Body of pancreas (tissue), 4 donors: ENCODE measurements around the gene PTTG1IP. TPM values are rescaled to one million over a fixed set of nuclear protein-coding genes. Genes with fewer than 3 reads are reported as not detected.

ENCODE experiments used
- ATAC-seq: fragments of 150-250 bp; one replicate; pipeline ENCODE4 v1.9.1; 2016
- DNase-seq, 4 donors: peaks; one replicate each; pipeline ENCODE4 v3.0.0-alpha.2; 2019
- H3K27ac ChIP-seq, 4 donors: fragments of 200-600 bp; sonication (generic); 1 replicate in 3 of 4; 2 replicates in 1 of 4; pipeline versions ENCODE4 v1.5.1 to v1.6.1; 2016 to 2019; ENCODE audit warnings: mild to moderate bottlenecking in 1 of 4, mixed read lengths in 1 of 4, moderate library complexity in 1 of 4
- H3K27me3 ChIP-seq, 2 donors: fragments of 200-600 bp; sonication (generic); one replicate each; pipeline ENCODE4 v1.6.0; 2016; ENCODE audit warnings: mild to moderate bottlenecking in 1 of 2
- H3K36me3 ChIP-seq, 2 donors: fragments of 200-600 bp; sonication (generic); replicated peaks in 1 of 2; 2 replicates each; pipeline ENCODE4 v1.5.1; 2016; ENCODE audit warnings: low read depth in 2 of 2; ENCODE audit not compliant: insufficient read depth in 1 of 2
- H3K4me1 ChIP-seq: fragments of 200-600 bp; sonication (generic); one replicate; pipeline ENCODE4 v1.6.0; 2016
- H3K4me3 ChIP-seq, 2 donors: fragments of 200-600 bp; sonication (generic); 1 replicate in 1 of 2; 2 replicates in 1 of 2; pipeline ENCODE4 v1.5.1; 2016 to 2019
- H3K9me3 ChIP-seq, 3 donors: fragments of 200-600 bp; sonication (generic); 1 replicate in 2 of 3; 2 replicates in 1 of 3; pipeline ENCODE4 v1.5.1; 2016
- POLR2A ChIP-seq, 3 donors: fragments of 450-650 bp; IDR thresholded peaks; one replicate each; pipeline ENCODE4 v1.6.1; 2016; ENCODE audit warnings: antibody characterized with exemption in 3 of 3, mild to moderate bottlenecking in 2 of 3
- WGBS, 2 donors: methylation state at CpG; one replicate each; pipeline ENCODE4 v1.1.5; 2017; 5-methylcytosine and 5-hydroxymethylcytosine counted together
- intact Hi-C: fragments of 100-400 bp; cut with DNase I; formaldehyde crosslinking; loops from one replicate; pipeline ENCODE4 v1.15.1; 2023
- total RNA-seq, 2 donors: library from RNA; depleted of rRNA; stranded (reverse); fragments of >200 nt; gene quantifications; one replicate each; pipeline ENCODE4 v1.1.0, GENCODE V29; 2016
- TF ChIP-seq, protein P1 (sequence below), 7 experiments: fragments of 450-650 bp in 4 of 7; fragments of 200-600 bp in 3 of 7; sonication (generic) in 3 of 7; IDR thresholded peaks; one replicate each; pipeline ENCODE4 v1.5.1; 2016 to 2019; ENCODE audit warnings: antibody characterized with exemption in 7 of 7

The PTTG1IP gene
- total RNA-seq, 2 donors from 2014 or later, result 71.5 to 106 TPM

DNA sequence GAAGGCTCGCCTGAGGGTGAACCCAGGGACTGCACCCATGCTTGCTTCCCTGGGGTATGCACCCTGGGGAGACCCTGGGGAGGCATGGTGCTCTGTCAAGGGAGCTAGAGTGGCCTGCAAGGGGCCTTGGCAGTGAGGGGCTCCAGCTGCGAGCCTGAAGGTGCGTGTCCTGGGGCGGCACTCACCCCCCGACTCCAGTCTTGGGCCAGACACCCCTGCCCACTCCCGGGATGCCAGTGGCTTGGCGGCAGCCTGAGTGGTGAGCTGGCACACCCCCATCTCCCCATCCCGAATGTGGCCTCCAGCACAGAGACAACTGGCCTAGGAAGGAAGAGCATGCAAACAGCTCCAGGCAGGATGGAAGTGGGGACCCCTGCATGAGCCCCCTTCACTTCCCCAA, 58.3 kb downstream of the PTTG1IP start:
- intact Hi-C loops, result no loop called here

DNA sequence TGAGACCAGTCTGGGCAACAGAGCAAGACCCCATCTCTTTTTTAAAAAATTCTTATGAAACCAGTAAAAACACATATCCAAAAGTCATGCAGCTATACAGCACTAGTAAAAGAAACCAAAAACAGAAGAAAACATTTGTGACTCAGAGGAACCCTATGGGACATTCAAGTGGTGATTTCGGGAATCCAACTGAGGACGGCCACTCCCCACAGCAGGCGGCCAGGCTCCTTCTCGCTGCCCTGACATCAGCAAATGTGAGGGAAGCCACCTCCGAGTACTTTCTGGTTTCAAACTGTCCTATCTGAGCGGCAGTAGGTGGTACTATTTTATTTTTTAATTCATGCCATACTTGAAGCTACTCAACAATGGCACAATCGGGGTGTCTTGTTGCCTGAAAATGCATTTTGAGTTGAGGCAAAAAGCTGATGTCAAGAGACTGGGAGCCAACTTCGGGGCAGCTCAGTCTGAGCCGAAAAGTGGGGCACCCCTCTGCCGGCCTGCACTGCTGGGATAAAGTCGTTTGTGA, 58.9 kb downstream of the PTTG1IP start:
- intact Hi-C loops, result no loop called here

More for the DNA sequence above, 58.3 kb downstream of the PTTG1IP start:
- ATAC-seq (no peak), DNase-seq (no peak)
- TF ChIP-seq, protein P1, sequence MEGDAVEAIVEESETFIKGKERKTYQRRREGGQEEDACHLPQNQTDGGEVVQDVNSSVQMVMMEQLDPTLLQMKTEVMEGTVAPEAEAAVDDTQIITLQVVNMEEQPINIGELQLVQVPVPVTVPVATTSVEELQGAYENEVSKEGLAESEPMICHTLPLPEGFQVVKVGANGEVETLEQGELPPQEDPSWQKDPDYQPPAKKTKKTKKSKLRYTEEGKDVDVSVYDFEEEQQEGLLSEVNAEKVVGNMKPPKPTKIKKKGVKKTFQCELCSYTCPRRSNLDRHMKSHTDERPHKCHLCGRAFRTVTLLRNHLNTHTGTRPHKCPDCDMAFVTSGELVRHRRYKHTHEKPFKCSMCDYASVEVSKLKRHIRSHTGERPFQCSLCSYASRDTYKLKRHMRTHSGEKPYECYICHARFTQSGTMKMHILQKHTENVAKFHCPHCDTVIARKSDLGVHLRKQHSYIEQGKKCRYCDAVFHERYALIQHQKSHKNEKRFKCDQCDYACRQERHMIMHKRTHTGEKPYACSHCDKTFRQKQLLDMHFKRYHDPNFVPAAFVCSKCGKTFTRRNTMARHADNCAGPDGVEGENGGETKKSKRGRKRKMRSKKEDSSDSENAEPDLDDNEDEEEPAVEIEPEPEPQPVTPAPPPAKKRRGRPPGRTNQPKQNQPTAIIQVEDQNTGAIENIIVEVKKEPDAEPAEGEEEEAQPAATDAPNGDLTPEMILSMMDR (IDR thresholded peaks at IDR 0.05), result no peak
- TF ChIP-seq POLR2A (IDR thresholded peaks at IDR 0.05), result no peak
- no peaks in the 10 kb centered on the region for H3K27me3 ChIP-seq
- no peak overlapping the region for H3K27ac ChIP-seq
- 92 to 95% methylated on average over 8 of the region's 8 CpGs for WGBS, 2 donors
- no peaks in the 10 kb centered on the region for H3K36me3 ChIP-seq
- no peaks in the 10 kb centered on the region for H3K9me3 ChIP-seq
- H3K4me3 ChIP-seq, result no peak overlapping the region
- H3K4me1 ChIP-seq, result peaks cover 13% of the 10 kb centered on the region

DNA sequence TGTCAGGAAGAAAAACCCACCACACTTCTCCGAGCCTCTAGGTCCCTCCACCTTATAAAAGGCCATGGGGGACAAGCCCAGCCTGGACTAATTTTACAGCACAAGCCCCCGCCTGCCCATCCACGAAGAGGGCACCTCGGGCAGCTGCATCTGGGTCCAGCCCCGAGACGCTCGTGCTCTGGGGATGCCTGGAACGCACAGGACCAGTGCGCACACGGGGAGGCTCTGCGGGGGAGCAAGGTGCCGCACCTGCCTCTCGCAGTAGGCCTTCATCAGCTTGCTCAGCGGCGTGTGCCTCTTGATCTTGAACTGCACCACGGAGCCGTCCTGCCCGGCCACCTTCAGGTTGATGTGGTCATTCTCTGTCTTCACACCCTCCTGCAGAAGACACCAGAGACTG, 59.8 kb downstream of the PTTG1IP start:
- TF ChIP-seq, protein P1 (IDR thresholded peaks at IDR 0.05), result no peak
- no peak for TF ChIP-seq POLR2A (IDR thresholded peaks at IDR 0.05)
- H3K4me1 ChIP-seq, result peaks cover 11% of the 10 kb centered on the region
- no peak overlapping the region for H3K4me3 ChIP-seq
- intact Hi-C loops, result no loop called here
- ATAC-seq (no peak), DNase-seq (no peak)
- no peaks in the 10 kb centered on the region for H3K27me3 ChIP-seq
- H3K9me3 ChIP-seq, result no peaks in the 10 kb centered on the region
- no peak overlapping the region for H3K27ac ChIP-seq
- peaks cover 0 to 2% of the 10 kb centered on the region in 2 donors for H3K36me3 ChIP-seq
- WGBS, 2 donors, result 86 to 88% methylated on average over 6 to 18 of the region's 18 CpGs

More for the DNA sequence above, 58.9 kb downstream of the PTTG1IP start:
- no peaks in the 10 kb centered on the region for H3K36me3 ChIP-seq
- ATAC-seq, result no peak
- H3K9me3 ChIP-seq, result no peaks in the 10 kb centered on the region
- no peak overlapping the region for H3K27ac ChIP-seq
- H3K4me3 ChIP-seq, result no peak overlapping the region
- no peaks in the 10 kb centered on the region for H3K27me3 ChIP-seq
- DNase-seq, result no peak
- 78 to 81% methylated on average over 11 of the region's 11 CpGs for WGBS, 2 donors
- no peak for TF ChIP-seq POLR2A (IDR thresholded peaks at IDR 0.05)
- H3K4me1 ChIP-seq, result peaks cover 13% of the 10 kb centered on the region

DNA sequence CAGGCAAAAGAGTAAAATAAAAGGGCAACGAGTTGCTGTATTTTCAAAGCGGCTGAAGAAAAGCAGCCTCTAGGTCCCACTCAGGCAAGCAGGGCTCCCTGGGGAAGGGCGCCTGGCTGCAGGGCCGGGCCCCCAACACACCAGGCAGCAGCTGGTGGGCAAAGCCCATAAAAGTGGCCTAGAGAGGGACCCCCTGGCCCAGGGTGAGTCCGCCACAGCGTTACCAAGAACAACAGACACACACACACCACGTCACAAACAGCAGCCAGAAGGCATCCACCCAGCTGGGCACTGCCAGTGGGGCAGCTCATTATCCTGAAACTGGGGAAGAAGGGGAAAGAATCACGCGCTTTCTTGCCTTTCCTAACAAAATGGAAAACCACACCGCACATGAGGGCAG, 60.3 kb downstream of the PTTG1IP start:
- TF ChIP-seq POLR2A (IDR thresholded peaks at IDR 0.05), result no peak
- TF ChIP-seq, protein P1 (IDR thresholded peaks at IDR 0.05), result no peak
- WGBS, 2 donors, result 82 to 89% methylated on average over 8 to 10 of the region's 10 CpGs
- intact Hi-C loops, result no loop called here
- Histone ChIP-seq H3K4me1 (peaks cover 6% of the 10 kb centered on the region), H3K4me3 (no peak overlapping the region), H3K9me3 (no peaks in the 10 kb centered on the region), H3K27ac (no peak overlapping the region), H3K27me3 (no peaks in the 10 kb centered on the region), H3K36me3 (peaks cover 0 to 5% of the 10 kb centered on the region in 2 donors)
- no peak for ATAC-seq
- no peak for DNase-seq

DNA sequence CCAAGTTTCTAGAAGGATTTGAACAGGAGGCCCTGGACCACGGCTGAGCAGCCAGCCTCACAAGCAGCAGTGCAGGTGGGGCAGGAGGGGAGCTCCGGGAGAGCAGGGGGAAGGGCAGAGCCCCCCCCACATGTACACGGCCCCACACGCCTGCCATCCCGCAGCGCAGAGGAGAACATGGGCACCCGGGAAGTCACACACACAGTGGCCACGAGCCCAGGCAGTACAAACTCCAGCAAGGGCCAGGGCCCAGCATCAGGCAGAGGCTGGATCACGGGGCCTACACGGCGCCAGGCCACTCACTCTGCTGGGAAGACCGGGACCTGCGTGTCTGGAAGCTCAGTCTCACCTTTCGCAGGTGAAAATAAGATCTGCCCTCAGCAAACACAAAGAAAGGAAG, 60.9 kb downstream of the PTTG1IP start:
- H3K36me3 ChIP-seq, result peaks cover 0 to 5% of the 10 kb centered on the region in 2 donors
- H3K4me3 ChIP-seq, result no peak overlapping the region
- TF ChIP-seq, protein P1 (IDR thresholded peaks at IDR 0.05), result no peak
- intact Hi-C loops, result no loop called here
- H3K27ac ChIP-seq, result no peak overlapping the region
- no peak for ATAC-seq
- no peaks in the 10 kb centered on the region for H3K27me3 ChIP-seq
- no peak for DNase-seq
- H3K4me1 ChIP-seq, result peaks cover 6% of the 10 kb centered on the region
- H3K9me3 ChIP-seq, result no peaks in the 10 kb centered on the region
- 80 to 85% methylated on average over 10 to 14 of the region's 14 CpGs for WGBS, 2 donors
